ENCODE measurements around the gene TNS2. TPM values are rescaled to one million over a fixed set of nuclear protein-coding genes. Genes with fewer than 3 reads are reported as not detected.

TNS2 gene
- total and polyA plus RNA-seq, 10 of the 15 experiments (the other 5 are each of a cell fraction or from before 2014, with no cell fraction given), result 0.03 to 0.72 (median 0.16) TPM; not detected in 4

DNA sequence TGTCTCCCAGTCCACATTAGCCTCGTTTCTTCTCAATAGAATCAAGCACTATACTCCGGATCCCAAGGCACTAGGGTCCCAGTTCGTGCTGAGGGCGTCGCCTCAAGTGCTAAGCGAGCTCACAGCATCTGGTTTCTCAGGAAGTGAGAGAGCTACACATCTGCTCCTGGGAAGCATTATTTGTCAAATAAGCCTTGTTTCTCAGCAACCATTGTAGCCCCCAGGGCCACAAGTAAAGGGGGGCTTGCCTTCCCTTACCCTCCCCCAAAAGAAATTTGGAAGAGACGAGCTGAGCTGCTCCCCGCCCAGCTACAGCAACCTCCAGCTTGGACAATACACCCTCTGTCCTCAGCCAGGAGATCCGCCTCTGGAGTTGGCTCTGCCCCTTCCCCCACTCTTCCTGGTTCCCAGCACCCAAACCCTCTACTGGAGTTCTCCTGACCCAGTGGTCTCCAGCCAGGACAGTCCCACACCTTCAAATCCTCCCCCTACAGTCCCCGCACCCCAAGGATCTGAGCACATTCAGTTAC, 5.7 kb upstream of the TNS2 start:
- Histone ChIP-seq H2AFZ (ENCODE audit: control insufficient read depth, low read depth, low read length) (no peak overlapping the region), H4K20me1 (ENCODE audit: control insufficient read depth, insufficient read depth) (no peaks in the 10 kb centered on the region), H3K27me3 (replicated peaks in 1 of 2; ENCODE audit: control insufficient read depth in 2 of 2, insufficient read depth in 2 of 2, low read length in 1 of 2) (no peaks in the 10 kb centered on the region), H3K4me3 (no peak overlapping the region), H3K4me1 (ENCODE audit: control insufficient read depth, insufficient read depth, low read length) (peaks cover 11% of the 10 kb centered on the region), H3K9ac (ENCODE audit: control insufficient read depth, insufficient read depth, low read length) (no peak overlapping the region), H3K9me3 (replicated peaks; ENCODE audit: control insufficient read depth, insufficient read depth, low read length) (no peaks in the 10 kb centered on the region), H3K4me2 (ENCODE audit: control insufficient read depth, insufficient read depth) (no peak overlapping the region), H3K36me3 (ENCODE audit: control insufficient read depth in 2 of 2, insufficient read depth in 2 of 2, low read length in 1 of 2) (peaks cover 3 to 9% of the 10 kb centered on the region in 2 experiments), H3K79me2 (ENCODE audit: control insufficient read depth, insufficient read depth, low read length) (no peaks in the 10 kb centered on the region), H3K27ac (ENCODE audit: control insufficient read depth, insufficient read depth) (no peak overlapping the region)
- TF ChIP-seq RB1 (IDR thresholded peaks at IDR 0.05; ENCODE audit: borderline replicate concordance) (no peak), ZSCAN29 (IDR thresholded peaks at IDR 0.05) (no peak), NR2C2 (IDR thresholded peaks at IDR 0.05; ENCODE audit: borderline replicate concordance, control insufficient read depth, insufficient read length, low read depth) (no peak), SREBF1 (IDR thresholded peaks at IDR 0.05; ENCODE audit: low read length) (no peak), ESRRA (IDR thresholded peaks at IDR 0.05; ENCODE audit: low read length) (no peak), MYB (IDR thresholded peaks at IDR 0.05; ENCODE audit: borderline replicate concordance, low read depth, low read length) (no peak), RCOR1 (conservative IDR thresholded peaks at IDR 0.05; ENCODE audit: low read depth, low read length) (no peak), BCL11A (IDR thresholded peaks at IDR 0.05; ENCODE audit: low read depth, low read length) (no peak), CREM (IDR thresholded peaks at IDR 0.05; ENCODE audit: low read depth) (no peak)
- no peak for FAIRE-seq
- no peak for ATAC-seq
- WGBS (ENCODE audit: insufficient coverage, insufficient replicate concordance, low lambda C conversion rate, missing lambda C conversion rate), result 68% methylated on average over 10 of the region's 10 CpGs
- DNase-seq (ENCODE audit: low read depth, low spot score), result no peak
- RAD21 ChIA-PET (ENCODE audit: unreplicated experiment), result interaction anchor here (0.5 kb wide), 1 partner anchor 1193 kb away, joined by 3 read pairs; no protein-coding TSS in a partner anchor
- CTCF ChIA-PET, result interaction anchor here (0.6 to 1.7 kb wide), 3 partner anchors 10 to 530 kb away, joined by 3 to 5 read pairs (median 5); no protein-coding TSS in a partner anchor
- SMC1A ChIA-PET (ENCODE audit: uncharacterized antibody, unreplicated experiment), result interaction anchor here (1.0 kb wide), 1 partner anchor 22 kb away, joined by 3 read pairs; no protein-coding TSS in a partner anchor
- BruUV-seq (replicated peaks), result no TSS peak
- POLR2A ChIA-PET, result no interaction called here
- intact Hi-C loops (cut with micrococcal nuclease; ENCODE audit: unreplicated experiment), result no loop called here
- in situ Hi-C loops (cut with MboI), result no loop called here

Data from GM12878 (cell line).